ENCODE measurements around the gene LARGE1. TPM values are rescaled to one million over a fixed set of nuclear protein-coding genes. Genes with fewer than 3 reads are reported as not detected.

The LARGE1 gene
- total RNA-seq, 1 donor: 13.4 TPM

DNA sequence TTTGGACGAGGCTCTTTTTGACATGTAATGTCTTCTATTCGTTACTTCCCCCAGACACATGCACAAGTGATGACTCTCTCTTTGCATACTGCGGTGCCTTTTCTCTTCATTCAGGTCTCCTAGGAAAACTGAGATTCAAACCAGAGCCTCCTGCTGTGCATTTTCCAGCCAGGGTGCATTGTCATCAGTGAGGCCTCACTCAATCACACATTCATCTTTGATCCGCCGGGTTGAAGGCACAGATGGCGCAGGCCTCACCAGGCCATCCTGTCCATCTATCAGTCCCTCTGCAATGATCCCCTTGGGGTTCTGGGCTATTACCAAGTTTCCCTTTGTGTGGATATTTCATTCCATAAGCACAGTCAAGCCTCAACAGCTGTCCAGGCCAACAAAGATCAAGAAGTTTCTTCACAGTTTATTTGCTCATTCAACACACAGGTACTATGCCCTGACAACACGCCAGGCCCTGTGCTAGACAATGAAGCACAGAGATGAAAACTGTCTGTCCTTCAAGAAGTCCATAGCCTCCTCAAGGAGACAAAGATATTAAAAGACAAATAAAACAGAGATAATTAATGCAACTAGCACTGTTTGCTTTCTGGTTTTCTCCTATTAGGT, 107.8 kb downstream of the LARGE1 start:
- H3K4me3 ChIP-seq (ENCODE audit: low read depth, low read length): no peak overlapping the region
- TF ChIP-seq, protein P1, sequence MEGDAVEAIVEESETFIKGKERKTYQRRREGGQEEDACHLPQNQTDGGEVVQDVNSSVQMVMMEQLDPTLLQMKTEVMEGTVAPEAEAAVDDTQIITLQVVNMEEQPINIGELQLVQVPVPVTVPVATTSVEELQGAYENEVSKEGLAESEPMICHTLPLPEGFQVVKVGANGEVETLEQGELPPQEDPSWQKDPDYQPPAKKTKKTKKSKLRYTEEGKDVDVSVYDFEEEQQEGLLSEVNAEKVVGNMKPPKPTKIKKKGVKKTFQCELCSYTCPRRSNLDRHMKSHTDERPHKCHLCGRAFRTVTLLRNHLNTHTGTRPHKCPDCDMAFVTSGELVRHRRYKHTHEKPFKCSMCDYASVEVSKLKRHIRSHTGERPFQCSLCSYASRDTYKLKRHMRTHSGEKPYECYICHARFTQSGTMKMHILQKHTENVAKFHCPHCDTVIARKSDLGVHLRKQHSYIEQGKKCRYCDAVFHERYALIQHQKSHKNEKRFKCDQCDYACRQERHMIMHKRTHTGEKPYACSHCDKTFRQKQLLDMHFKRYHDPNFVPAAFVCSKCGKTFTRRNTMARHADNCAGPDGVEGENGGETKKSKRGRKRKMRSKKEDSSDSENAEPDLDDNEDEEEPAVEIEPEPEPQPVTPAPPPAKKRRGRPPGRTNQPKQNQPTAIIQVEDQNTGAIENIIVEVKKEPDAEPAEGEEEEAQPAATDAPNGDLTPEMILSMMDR (IDR thresholded peaks at IDR 0.05; ENCODE audit: insufficient read depth, low read depth, low read length): no peak
- no peak for DNase-seq (ENCODE audit: low read depth)

DNA sequence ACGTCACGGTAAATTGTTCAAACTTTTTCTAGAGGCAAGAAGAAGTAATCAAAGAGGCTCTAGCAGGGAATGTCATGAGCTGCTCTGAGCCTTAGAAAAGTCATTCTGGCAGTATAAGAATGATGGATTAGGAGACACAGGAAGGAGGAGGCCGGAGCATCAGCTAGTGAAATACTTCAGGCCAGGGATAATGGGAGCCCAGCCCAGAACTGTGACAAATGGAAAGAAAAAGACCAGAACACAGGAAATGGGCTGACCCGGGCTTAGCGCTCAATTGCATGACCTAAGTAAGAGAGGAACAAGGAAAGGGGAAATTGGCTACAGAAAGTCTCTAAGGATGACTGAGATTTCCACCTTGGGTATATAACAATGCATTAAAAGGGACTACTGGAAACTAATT, 108.6 kb downstream of the LARGE1 start:
- peak; percentile 87 for DNase-seq (ENCODE audit: low read depth)
- TF ChIP-seq, protein P1 (IDR thresholded peaks at IDR 0.05; ENCODE audit: insufficient read depth, low read depth, low read length): no peak
- H3K4me3 ChIP-seq (ENCODE audit: low read depth, low read length): no peak overlapping the region

DNA sequence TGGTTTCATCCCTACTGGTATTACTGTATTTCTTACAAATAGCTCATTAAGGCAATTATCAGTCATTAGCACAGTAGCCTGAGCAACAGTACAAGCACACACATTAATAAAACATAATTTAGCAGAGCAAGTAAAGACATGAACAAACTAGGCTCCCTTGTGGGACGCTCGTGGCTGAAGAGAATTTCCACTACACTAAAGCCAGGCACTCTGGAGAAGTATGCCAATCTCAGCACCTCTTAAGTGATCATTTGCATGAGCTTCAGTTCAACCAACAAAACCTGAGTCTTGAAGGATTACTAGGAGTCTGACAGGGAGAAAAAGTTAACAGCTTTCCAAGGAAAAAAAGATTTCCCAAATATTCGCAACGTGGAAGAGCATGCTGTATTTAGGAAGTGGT, 109.1 kb downstream of the LARGE1 start:
- DNase-seq (ENCODE audit: low read depth): no peak
- TF ChIP-seq, protein P1 (IDR thresholded peaks at IDR 0.05; ENCODE audit: insufficient read depth, low read depth, low read length): no peak
- H3K4me3 ChIP-seq (ENCODE audit: low read depth, low read length): no peak overlapping the region

DNA sequence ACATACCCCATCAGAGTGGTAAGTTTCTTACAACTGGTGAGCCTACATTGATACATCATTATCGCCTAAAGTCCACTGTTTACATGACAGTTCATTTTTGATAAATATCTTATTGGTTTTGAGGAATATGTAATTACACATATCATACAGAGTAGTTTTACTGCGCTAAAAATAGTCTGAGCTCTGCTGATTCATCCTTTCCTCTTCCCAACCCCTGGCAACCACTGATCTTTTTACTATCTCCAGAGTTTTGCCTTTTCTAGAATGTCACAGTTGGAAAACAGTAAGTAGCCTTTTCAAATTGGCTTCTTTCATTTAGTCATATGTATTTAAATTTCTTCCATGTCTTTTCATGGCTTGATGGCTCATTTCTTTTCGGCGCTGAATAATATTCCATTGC, 112.8 kb downstream of the LARGE1 start:
- TF ChIP-seq, protein P1 (IDR thresholded peaks at IDR 0.05; ENCODE audit: insufficient read depth, low read depth, low read length): no peak
- peak; percentile 33 for DNase-seq (ENCODE audit: low read depth)
- H3K4me3 ChIP-seq (ENCODE audit: low read depth, low read length): no peak overlapping the region

DNA sequence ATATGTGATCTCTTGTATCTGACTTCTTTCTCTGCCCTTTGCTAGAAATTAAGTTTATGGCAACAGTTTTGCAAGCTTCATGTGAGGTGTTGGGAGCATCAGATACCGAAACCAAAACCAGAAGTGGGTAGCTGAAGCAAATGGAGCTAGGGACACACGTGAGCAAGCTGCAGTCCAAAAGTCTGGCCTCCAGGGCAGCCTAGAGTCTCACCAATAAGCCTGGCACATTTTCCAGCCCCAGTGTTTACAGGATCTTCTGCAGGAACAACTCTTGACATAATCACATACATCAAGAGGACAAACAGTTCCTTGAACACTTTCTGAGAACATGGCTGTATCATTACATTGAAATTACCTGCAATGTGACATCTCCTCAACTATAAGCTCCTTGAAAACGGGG, 114.1 kb downstream of the LARGE1 start:
- DNase-seq (ENCODE audit: low read depth): peak; percentile 67
- no peak overlapping the region for H3K4me3 ChIP-seq (ENCODE audit: low read depth, low read length)
- TF ChIP-seq, protein P1 (IDR thresholded peaks at IDR 0.05; ENCODE audit: insufficient read depth, low read depth, low read length): no peak

DNA sequence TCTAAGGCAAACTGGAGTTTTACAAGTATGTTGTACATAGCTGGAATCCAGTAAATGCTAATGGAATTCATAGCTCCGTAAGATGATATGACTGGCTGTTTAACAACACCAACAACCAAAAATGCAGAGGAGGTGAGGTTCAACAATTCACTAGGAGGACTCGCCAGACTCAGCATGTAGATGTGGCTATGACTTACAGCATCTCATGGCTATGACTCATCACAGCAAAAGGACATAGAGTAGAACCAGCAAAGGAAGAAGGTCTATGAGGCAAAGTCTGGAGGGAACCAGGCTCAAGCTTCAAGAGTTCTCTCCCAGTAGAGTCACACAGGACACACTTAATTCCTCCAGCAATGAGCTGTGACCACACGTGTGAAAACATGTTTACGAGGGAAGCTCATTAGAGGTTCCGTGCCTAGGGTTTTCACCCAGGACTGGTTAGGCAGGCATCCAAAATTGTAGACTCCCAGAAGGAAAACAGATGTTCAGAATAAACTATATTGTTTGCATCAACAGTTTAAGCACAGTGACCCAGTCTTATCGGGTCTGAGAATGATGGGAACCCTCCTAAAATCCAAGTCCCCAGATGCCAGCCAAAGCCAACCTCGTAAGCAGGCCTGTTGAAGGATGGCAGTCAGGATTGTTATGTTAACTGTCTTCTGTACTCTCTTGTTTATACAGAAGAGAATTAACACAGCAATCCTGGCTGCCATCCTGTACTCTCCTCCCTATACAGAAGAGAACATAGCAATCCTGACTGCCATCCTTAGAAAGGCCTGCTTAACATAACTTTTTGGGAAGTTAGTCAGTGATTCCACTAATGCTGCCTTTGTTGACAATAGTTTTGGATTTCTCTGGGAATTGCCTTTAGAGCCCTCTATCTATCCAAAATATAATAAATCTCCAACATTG, 116.6 kb downstream of the LARGE1 start:
- peak; percentile 93 for DNase-seq (ENCODE audit: low read depth)
- TF ChIP-seq, protein P1 (IDR thresholded peaks at IDR 0.05; ENCODE audit: insufficient read depth, low read depth, low read length): no peak
- H3K4me3 ChIP-seq (ENCODE audit: low read depth, low read length): no peak overlapping the region
